KOPT-K1 (cell line): ENCODE data around the gene ZNF677.
A peak's percentile ranks its signal among the peaks of the same experiment; 100 is the strongest.
"Not testable (repeated sequence)": the region's sequence is repeated elsewhere in the genome, so short reads cannot be mapped to it uniquely, and the experiment has no call there.

Experiments
- H3K27ac ChIP-seq: fragments of 200-600 bp; sonication (generic); 2 replicates; pipeline ENCODE4 v1.5.1; 2016; ENCODE audit warnings: antibody characterized with exemption, mild to moderate bottlenecking, low read depth, low read length; ENCODE audit not compliant: poor library complexity, severe bottlenecking
- H3K36me3 ChIP-seq: fragments of 200-600 bp; sonication (generic); 2 replicates; pipeline ENCODE4 v1.5.1; 2017; ENCODE audit warnings: antibody characterized with exemption, mild to moderate bottlenecking, low read length, moderate library complexity; ENCODE audit not compliant: insufficient read depth
- H3K9me3 ChIP-seq: fragments of 200-600 bp; sonication (generic); 2 replicates; pipeline ENCODE4 v1.5.1; 2017; ENCODE audit warnings: antibody characterized with exemption, low read length, mild to moderate bottlenecking; ENCODE audit not compliant: insufficient read depth, poor library complexity, severe bottlenecking

The ZNF677 gene

DNA sequence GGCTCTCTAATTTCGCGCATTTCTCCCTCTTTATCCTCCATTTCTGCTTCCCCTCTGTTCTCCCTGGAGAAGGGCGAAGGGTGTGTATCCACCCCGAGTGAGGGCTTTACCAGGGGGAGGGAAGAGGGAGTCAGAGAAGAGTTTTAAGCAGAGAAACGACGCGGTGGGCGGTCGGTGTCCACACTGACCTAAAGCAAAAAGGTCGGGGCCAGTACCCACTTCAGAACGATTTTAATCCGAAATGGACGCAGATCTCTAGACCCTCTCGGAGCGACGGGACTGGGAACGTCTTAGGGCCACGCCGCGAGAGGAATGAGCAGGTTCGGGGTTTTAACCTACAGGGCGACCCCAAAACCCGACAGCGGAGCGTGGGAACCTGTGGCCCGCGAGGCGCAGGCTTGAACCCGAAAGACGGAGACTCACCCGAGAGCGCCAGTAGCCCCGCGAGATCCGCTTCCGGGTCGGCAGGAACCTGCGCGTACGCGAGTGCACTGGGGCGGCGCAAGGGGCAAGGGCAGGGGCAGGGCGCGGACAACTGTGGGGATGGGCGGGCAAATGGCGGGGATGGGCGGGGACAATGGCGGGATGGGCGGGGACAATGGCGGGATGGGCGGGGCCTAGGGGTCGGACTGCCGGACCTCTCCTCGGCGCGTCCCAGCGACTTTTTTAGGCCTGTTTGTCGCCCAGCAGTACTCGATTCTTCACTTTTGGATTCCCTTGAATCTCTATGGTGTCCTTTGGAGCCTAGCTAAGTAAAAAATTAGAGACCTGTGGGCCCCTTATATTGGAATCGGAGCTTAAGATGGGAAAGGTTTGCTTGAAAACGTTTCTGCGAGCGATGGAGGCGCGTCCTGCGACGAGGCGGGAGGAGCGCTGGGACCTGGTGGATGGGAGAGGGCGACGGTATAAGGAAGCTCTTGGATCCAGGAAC lies at the start of gene ZNF677:
ZNF677 (minus strand) TSS at position 463 of the 931 bp plus-strand sequence. CDS start 3,323 bp downstream, outside the sequence.
- Histone ChIP-seq H3K36me3 (peaks cover 10% of the 10 kb centered on the region; the same call in 1 of the 2 replicates), H3K9me3 (peaks cover 56% of the 10 kb centered on the region), H3K27ac (peak within 1 kb of the TSS; percentile 44)

DNA sequence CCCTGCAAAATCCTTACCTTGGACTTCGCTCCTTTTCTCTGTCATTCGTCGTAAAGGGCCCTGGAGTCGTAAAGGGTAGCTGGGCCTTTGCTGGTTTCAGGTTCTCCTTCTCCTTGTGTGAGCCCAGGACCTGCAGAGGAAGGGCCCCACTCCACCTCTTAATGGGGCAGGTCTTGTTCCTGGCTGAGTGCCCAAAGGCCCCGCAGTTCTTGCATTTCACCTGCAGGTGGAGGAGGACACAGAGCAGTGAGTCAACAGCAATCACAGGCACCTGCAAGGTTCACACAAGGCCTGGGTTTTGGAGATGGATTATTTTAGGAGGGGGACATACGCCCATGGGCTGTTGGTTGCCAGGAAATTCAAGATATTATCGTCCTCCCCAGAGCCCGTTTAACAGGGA lies 46.7 kb upstream of the ZNF677 start:
- not testable (repeated sequence) for H3K27ac ChIP-seq, H3K36me3 ChIP-seq, H3K9me3 ChIP-seq

DNA sequence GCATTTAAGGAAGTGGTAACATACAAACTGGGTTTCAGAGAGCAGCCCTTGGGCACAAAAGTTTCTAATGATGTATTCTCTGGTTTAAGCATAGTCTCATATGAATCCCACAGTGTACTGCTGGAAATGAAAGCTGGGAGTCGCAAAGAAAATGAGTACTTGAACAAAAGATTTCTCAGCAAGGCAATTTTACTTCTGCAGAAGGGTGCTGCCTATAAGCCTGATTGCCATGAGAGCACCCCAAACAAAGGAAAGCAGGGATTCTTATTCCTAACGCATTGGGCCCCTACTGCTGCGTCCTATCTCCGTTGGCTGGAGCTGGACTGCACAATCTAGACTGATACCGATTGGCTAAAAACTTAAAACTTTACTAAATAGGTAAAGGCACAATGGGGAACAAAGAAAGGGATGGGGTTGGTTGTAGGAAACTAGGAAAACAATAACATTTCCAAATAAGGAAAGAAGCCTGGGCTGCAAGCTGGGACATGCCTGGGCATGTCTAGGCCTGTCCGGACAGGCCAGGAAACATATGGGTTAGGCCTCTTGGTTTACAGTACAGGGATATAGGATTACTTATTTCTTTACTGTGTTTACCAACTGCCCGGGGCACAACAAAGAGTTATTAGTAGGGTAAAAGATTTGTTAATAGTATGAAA lies 40.2 kb upstream of the ZNF677 start:
- H3K27ac ChIP-seq = no peak overlapping the region
- peaks cover 51% of the 10 kb centered on the region for H3K9me3 ChIP-seq
- H3K36me3 ChIP-seq = no peaks in the 10 kb centered on the region

DNA sequence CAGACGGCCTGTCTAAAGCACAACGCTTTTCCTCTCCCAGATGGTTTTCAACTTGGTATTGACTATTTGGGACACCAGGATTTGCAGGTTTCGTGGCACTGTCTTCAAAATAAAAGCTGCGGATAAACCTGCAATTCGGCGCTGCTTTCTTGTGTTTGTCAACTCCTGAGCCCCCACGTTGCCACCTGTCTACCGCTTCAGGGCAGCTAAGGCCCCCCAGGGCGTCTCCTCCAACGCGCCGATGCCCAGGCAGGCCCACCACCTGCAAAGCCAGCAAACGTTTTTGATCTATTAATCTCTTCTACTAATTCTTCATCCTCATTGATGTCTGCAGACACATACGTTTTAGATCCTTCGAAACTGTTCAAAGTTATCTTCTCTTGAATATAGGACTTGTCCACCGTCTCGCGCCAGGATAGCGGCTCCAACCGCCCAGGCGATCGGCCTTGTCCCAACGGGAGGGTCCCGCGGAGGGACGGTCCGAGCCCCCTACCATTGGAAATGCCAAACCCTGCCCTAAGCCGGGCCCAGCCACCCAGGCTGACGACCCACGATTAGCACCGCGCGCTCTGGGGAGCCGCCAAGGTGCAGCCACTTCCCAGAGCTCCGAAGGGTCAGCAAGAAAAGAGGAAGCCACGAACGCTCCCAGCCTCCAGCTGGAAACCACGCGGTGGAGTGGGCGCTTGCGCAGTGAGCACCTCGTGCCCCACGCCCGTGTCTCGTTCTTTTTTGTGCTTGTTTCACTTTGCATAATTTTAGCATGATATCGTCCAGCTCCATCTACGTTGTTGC lies 36.3 kb upstream of the ZNF677 start:
- Histone ChIP-seq H3K9me3 (peaks cover 44% of the 10 kb centered on the region), H3K36me3 (no peaks in the 10 kb centered on the region), H3K27ac (no peak overlapping the region)

DNA sequence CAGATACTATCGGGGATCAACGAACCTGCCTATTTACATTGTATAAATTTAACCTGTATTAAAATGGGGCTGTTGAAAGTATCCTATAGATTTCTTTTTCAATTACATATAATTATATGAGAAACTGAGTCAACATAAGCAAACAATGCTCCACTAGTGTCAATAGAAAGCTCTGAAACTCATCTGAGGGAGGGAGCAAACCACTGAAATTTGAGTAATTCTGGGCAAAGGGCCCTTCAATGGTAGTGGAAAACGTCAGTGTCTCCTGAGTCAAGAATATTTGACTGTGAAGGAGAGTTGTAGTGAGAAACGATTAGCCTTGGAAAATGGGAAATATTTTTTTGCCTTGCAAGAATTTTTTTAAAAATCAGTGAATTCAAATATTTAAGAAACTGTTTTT lies 30.4 kb upstream of the ZNF677 start:
- Histone ChIP-seq H3K9me3 (peaks cover 3% of the 10 kb centered on the region), H3K36me3 (no peaks in the 10 kb centered on the region), H3K27ac (no peak overlapping the region)

DNA sequence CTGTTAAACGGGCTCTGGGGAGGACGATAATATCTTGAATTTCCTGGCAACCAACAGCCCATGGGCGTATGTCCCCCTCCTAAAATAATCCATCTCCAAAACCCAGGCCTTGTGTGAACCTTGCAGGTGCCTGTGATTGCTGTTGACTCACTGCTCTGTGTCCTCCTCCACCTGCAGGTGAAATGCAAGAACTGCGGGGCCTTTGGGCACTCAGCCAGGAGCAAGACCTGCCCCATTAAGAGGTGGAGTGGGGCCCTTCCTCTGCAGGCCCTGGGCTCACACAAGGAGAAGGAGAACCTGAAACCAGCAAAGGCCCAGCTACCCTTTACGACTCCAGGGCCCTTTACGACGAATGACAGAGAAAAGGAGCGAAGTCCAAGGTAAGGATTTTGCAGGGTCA lies 27.3 kb upstream of the ZNF677 start:
- not testable (repeated sequence) for H3K27ac ChIP-seq, H3K36me3 ChIP-seq, H3K9me3 ChIP-seq

DNA sequence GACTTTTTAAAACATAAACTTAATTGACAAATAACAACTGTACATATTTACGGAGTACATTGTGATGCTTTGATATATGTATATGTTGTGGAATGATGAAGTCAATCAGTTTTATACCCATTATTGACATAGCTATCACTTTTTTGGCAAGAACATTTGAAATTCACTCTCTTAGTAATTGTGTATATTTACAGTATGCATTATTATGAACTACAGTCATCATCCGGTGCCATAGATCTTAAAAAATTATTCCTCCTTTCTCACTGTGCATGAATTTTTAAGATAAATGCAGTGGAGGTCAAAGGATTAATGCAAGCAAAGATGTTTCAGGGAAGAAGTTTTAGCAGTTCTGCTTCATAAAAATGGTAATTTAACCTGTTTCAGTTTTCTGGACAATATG lies 20.8 kb upstream of the ZNF677 start:
- Histone ChIP-seq H3K9me3 (peaks cover 15% of the 10 kb centered on the region), H3K36me3 (no peaks in the 10 kb centered on the region), H3K27ac (no peak overlapping the region)

DNA sequence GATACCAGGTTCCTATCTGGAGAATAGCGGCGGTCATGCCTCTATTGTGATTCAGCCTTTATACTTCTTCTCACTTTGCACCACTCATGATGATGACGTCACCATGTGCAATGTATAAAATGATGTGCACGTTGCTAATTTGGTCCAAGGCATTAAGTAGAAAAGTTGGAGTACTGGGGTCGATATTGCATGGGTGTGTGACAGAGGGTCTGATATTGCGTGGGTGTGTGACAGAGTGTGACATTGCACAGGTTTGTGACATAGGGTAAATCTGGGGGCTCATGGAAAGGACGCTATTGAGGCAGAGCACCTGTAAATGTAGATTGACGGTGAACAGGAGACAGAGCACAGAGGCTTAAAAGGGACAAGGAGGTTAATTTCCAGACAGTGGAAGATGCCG lies 17.4 kb upstream of the ZNF677 start:
- Histone ChIP-seq H3K27ac (no peak overlapping the region), H3K36me3 (no peaks in the 10 kb centered on the region), H3K9me3 (peaks cover 15% of the 10 kb centered on the region)

DNA sequence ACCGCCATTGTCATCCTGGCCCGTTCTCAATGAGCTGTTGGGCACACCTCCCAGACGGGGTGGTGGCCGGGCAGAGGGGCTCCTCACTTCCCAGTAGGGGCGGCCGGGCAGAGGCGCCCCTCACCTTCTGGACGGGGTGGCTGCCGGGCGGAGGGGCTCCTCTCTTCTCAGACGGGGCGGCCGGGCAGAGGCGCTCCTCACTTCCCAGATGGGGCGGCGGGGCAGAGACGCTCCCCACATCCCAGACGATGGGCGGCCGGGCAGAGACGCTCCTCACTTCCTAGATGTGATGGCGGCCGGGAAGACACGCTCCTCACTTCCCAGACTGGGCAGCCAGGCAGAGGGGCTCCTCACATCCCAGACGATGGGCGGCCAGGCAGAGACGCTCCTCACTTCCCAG lies 15.2 kb upstream of the ZNF677 start:
- H3K36me3 ChIP-seq, H3K27ac ChIP-seq: not testable (repeated sequence)
- peaks cover 15% of the 10 kb centered on the region for H3K9me3 ChIP-seq

DNA sequence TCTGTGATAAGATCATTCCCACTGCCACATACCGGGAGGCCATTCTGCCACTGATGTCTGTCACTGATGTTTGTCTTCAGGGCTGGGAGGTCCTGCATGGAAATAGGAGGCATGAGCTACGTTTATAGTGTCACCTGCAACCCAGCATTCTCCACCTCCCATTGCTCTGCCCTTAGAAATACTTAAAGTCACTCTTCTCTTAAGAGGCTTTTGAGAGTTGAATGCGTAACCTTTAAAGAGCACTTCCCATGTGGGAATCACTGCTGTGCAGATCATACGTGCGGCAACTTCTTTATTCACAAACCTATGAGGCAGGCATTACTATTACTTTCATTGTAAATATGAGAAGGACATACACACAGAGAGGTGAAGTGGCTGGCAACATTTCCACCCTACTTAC lies 12.9 kb upstream of the ZNF677 start, which contains the start of gene VN1R4:
VN1R4 (minus strand) TSS at position 101 of the 400 bp plus-strand sequence; CDS start at position 43, 58 bp downstream.
- not testable (repeated sequence) for H3K36me3 ChIP-seq, H3K27ac ChIP-seq
- peaks cover 15% of the 10 kb centered on the region for H3K9me3 ChIP-seq

DNA sequence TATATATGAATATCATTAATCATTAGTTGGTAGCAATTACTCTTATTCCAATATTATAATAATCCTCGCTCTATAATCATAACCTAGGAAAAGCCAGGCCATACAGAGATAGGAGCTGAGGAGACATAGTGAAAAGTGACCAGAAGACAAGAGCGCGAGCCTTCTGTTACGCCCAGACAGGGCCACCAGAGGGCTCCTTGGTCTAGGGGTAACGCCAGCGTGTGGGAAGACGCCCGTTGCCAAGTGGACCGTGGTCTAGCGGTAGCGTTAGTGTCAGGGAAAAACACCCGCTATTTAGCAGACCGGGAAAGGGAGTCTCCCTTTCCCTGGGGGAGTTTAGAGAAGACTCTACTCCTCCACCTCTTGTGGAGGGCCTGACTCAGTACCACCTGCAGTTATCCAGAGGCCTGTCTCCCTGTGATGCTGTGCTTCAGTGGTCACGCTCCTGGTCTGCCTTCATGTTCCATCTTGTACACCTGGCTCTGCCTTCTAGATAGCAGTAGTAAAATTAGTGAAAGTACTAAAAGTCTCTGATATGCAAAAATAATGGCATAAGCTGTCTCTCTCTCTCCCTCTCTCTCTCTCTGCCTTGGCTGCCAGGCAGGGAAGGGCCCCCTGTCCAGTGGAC lies 3.2 kb upstream of the ZNF677 start, which contains the start of gene VN1R2:
VN1R2 (plus strand) TSS at position 578 of the 628 bp plus-strand sequence. CDS start 84 bp downstream, outside the sequence.
- peaks cover 32% of the 10 kb centered on the region for H3K9me3 ChIP-seq
- not testable (repeated sequence) for H3K36me3 ChIP-seq, H3K27ac ChIP-seq

DNA sequence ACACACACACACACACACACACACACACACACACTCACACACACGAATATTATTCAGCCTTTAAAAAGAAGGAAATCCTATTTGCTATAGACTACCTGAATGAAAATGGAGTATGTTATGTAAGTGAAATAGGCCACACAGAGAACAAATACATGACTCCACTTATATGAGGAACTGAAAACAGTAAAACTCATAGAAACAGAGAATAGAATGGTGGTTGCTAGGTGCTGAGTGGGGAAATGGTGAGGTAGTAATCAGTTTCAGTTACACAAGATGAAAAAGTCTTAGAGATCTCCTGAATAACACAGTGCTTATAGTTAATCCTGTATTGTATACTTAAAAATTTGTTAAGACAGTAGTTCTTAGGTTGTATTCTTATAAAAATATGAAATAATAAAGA lies 8.2 kb downstream of the ZNF677 start:
- Histone ChIP-seq H3K27ac (no peak overlapping the region), H3K9me3 (peaks cover 59% of the 10 kb centered on the region), H3K36me3 (peaks cover 29% of the 10 kb centered on the region)

DNA sequence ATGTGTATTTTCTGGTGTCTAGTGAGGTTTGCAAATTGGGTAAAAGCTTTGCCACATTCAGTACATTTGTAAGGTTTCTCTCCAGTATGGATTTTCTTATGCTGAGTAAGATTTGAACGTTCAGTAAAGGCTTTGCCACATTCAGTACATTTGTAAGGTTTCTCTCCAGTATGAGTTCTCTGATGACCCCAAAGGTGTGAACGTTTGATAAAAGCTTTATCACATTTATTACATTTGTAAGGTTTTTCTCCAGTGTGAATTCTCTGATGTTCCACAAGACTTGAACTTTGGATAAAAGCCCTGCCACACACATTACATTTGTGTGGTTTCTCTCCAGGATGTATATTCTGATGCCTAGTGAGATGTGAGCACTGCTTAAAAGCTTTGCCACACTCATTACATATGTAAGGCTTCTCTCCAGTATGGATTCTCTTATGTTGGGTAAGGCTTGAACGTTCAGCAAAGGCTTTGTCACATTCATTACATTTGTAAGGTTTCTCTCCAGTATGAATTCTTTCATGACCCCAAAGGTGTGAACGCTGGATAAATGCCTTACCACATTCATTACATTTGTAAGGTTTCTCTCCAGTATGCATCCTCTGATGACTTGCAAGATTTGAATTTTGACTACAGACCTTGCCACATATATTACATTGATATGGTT lies 17.4 kb downstream of the ZNF677 start:
- Histone ChIP-seq H3K36me3 (peaks cover 25% of the 10 kb centered on the region), H3K9me3 (peaks cover 98% of the 10 kb centered on the region), H3K27ac (no peak overlapping the region)

DNA sequence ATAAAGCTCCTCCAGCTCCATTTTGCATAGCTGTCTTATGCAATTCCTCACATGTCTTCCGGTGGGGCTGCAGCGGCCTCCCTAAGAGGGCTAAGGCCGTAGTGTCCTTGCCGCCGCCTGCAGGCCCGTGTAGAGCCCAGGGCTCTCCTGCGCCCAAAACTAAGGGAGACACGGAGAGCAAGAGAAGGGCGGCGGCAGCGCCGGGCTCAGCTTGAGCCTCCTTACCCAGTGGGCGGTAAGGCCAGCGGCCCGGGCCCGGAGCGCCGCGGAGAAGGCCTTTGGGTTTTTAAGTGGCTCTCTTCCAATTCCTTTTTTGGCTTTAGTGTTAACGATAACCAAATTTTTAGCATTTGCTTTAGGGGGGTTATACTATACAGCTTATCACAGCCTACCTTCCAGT lies 30.1 kb downstream of the ZNF677 start:
- Histone ChIP-seq H3K27ac (no peak overlapping the region), H3K36me3 (no peaks in the 10 kb centered on the region), H3K9me3 (peaks cover 62% of the 10 kb centered on the region)
